HG03442 (cell line): ENCODE measurements around the gene CCDC13.
A peak's percentile ranks its signal among the peaks of the same experiment; 100 is the strongest.

ENCODE experiments used
- ATAC-seq: cut with Tn5 transposase; IDR thresholded peaks from one replicate; pipeline ENCODE4 v1.9.1; 2021; ENCODE audit warnings: mild to moderate bottlenecking, moderate library complexity; ENCODE audit not compliant: unreplicated experiment

The CCDC13 gene

GRCh38 chr3:42799376-42799775, 26.3 kb upstream of the CCDC13 start:
- no peak for ATAC-seq

GRCh38 chr3:42796332-42796885, 23.4 kb upstream of the CCDC13 start:
- ATAC-seq: no peak

- no peak for ATAC-seq
These were observed 22.6 kb upstream of the CCDC13 start for GRCh38 chr3:42795621-42796181.

- ATAC-seq: no peak
These were observed 17.7 kb upstream of the CCDC13 start for GRCh38 chr3:42790714-42791229.

- no peak for ATAC-seq
These were observed 13.6 kb upstream of the CCDC13 start for GRCh38 chr3:42786631-42787030.

GRCh38 chr3:42786212-42786611, 13.2 kb upstream of the CCDC13 start:
- ATAC-seq: no peak

GRCh38 chr3:42780892-42781700, 8.0 kb upstream of the CCDC13 start:
- ATAC-seq: peak; percentile 52

GRCh38 chr3:42780398-42780797, 7.3 kb upstream of the CCDC13 start:
- no peak for ATAC-seq

GRCh38 chr3:42778644-42779043, 5.6 kb upstream of the CCDC13 start:
- ATAC-seq: no peak

GRCh38 chr3:42773409-42773751, 327 bp upstream of the CCDC13 start:
- peak; percentile 14 for ATAC-seq

GRCh38 chr3:42771271-42771670, 1.8 kb downstream of the CCDC13 start:
- ATAC-seq: no peak

- no peak for ATAC-seq
These were observed 3.4 kb downstream of the CCDC13 start for GRCh38 chr3:42769477-42770131.

GRCh38 chr3:42764561-42765295, 8.3 kb downstream of the CCDC13 start:
- no peak for ATAC-seq

- ATAC-seq: no peak
These were observed 8.9 kb downstream of the CCDC13 start for GRCh38 chr3:42764115-42764514.

GRCh38 chr3:42763021-42763420, 10.0 kb downstream of the CCDC13 start:
- ATAC-seq: no peak

- ATAC-seq: no peak
These were observed 10.9 kb downstream of the CCDC13 start for GRCh38 chr3:42762046-42762724.

- ATAC-seq: no peak
These were observed 14.9 kb downstream of the CCDC13 start for GRCh38 chr3:42758126-42758525.

- ATAC-seq: no peak
These were observed 16.3 kb downstream of the CCDC13 start for GRCh38 chr3:42756681-42757213.

GRCh38 chr3:42755681-42756578, 17.1 kb downstream of the CCDC13 start:
- no peak for ATAC-seq
